DND-41 (cell line): ENCODE data around the gene DACT1.

ENCODE experiments used
- ATAC-seq: fragments of 200-7000 bp; cut with Tn5 transposase; 3 replicates; pipeline ENCODE4 v1.9.1; 2021; ENCODE audit warnings: low read depth; ENCODE audit not compliant: insufficient read depth
- DNase-seq: peaks from one replicate; pipeline ENCODE4 v3.0.0-alpha.2; 2020
- H2AFZ ChIP-seq: 2 replicates; pipeline ENCODE4 v1.6.0; 2012; ENCODE audit warnings: low read depth, low read length
- H3K27ac ChIP-seq: 2 replicates; pipeline ENCODE4 v1.5.1; 2012; ENCODE audit warnings: low read length, inconsistent platforms
- H3K27me3 ChIP-seq: fragments of 200-600 bp; sonication (generic); 2 replicates; pipeline ENCODE4 v1.6.0; 2012; ENCODE audit warnings: low read length, mild to moderate bottlenecking, inconsistent platforms; ENCODE audit not compliant: insufficient read depth, poor library complexity
- H3K36me3 ChIP-seq: 2 replicates; pipeline ENCODE4 v1.5.1; 2012; ENCODE audit warnings: low read length, inconsistent platforms; ENCODE audit not compliant: insufficient read depth
- H3K4me1 ChIP-seq: 2 replicates; pipeline ENCODE4 v1.5.1; 2012; ENCODE audit warnings: mild to moderate bottlenecking, low read length; ENCODE audit not compliant: insufficient read depth
- H3K4me2 ChIP-seq: 2 replicates; pipeline ENCODE4 v1.6.0; 2012; ENCODE audit warnings: mild to moderate bottlenecking, moderate library complexity, low read length, inconsistent platforms; ENCODE audit not compliant: insufficient read depth
- H3K4me3 ChIP-seq, 2 experiments: fragments of 200-600 bp in 1 of 2; shearing (Covaris generic) in 1 of 2; 2 replicates each; pipeline ENCODE4 v1.5.1; 2012 to 2016; ENCODE audit warnings: inconsistent platforms in 2 of 2, low read length in 2 of 2, mild to moderate bottlenecking in 2 of 2, low read depth in 1 of 2, moderate library complexity in 1 of 2
- H3K79me2 ChIP-seq: 2 replicates; pipeline ENCODE4 v1.6.0; 2012; ENCODE audit warnings: low read length, inconsistent platforms; ENCODE audit not compliant: insufficient read depth
- H3K9ac ChIP-seq: 2 replicates; pipeline ENCODE4 v1.6.0; 2012; ENCODE audit warnings: low read depth, mild to moderate bottlenecking, inconsistent platforms, low read length, moderate library complexity
- H3K9me3 ChIP-seq: 2 replicates; pipeline ENCODE4 v1.5.1; 2012; ENCODE audit warnings: low read length, moderate library complexity, mild to moderate bottlenecking, inconsistent platforms; ENCODE audit not compliant: insufficient read depth, severe bottlenecking
- H4K20me1 ChIP-seq: 2 replicates; pipeline ENCODE4 v1.6.0; 2012; ENCODE audit warnings: low read length; ENCODE audit not compliant: insufficient read depth
- CTCF ChIP-seq: IDR thresholded peaks from 2 replicates; pipeline ENCODE4 v1.5.1; 2012; ENCODE audit warnings: borderline replicate concordance, low read length, moderate library complexity, mild to moderate bottlenecking; ENCODE audit not compliant: poor library complexity, severe bottlenecking; ENCODE audit errors: extremely low read depth
- EZH2 ChIP-seq: IDR thresholded peaks from 3 replicates; pipeline ENCODE4 v1.6.1; 2012; ENCODE audit warnings: borderline replicate concordance, low read depth, mild to moderate bottlenecking, moderate library complexity, low read length, inconsistent platforms; ENCODE audit not compliant: severe bottlenecking

DACT1 gene

GRCh38 chr14:58639842-58640484, 2.2 kb downstream of the DACT1 start:
- H3K4me3 ChIP-seq, result no peak overlapping the region

GRCh38 chr14:58640959-58641358, 3.2 kb downstream of the DACT1 start:
- DNase-seq (no peak), ATAC-seq (no peak)
- Histone ChIP-seq H3K36me3 (no peaks in the 10 kb centered on the region), H3K27ac (no peak overlapping the region), H3K9ac (no peak overlapping the region), H3K4me1 (no peaks in the 10 kb centered on the region), H2AFZ (no peak overlapping the region), H3K4me3 (no peak overlapping the region), H3K79me2 (no peaks in the 10 kb centered on the region), H4K20me1 (no peaks in the 10 kb centered on the region), H3K27me3 (no peaks in the 10 kb centered on the region), H3K4me2 (no peak overlapping the region), H3K9me3 (no peaks in the 10 kb centered on the region)
- TF ChIP-seq EZH2, result no peak
- TF ChIP-seq CTCF, result no peak

More at GRCh38 chr14:58639842-58640484, 2.2 kb downstream of the DACT1 start:
- Histone ChIP-seq H3K4me1 (no peaks in the 10 kb centered on the region), H4K20me1 (no peaks in the 10 kb centered on the region), H3K9me3 (no peaks in the 10 kb centered on the region), H3K79me2 (no peaks in the 10 kb centered on the region), H2AFZ (no peak overlapping the region), H3K27ac (no peak overlapping the region), H3K36me3 (no peaks in the 10 kb centered on the region), H3K27me3 (no peaks in the 10 kb centered on the region), H3K9ac (no peak overlapping the region), H3K4me2 (no peak overlapping the region)
- no peak for DNase-seq
- no peak for ATAC-seq
- TF ChIP-seq EZH2 (no peak), CTCF (peak; percentile 47)

DNA sequence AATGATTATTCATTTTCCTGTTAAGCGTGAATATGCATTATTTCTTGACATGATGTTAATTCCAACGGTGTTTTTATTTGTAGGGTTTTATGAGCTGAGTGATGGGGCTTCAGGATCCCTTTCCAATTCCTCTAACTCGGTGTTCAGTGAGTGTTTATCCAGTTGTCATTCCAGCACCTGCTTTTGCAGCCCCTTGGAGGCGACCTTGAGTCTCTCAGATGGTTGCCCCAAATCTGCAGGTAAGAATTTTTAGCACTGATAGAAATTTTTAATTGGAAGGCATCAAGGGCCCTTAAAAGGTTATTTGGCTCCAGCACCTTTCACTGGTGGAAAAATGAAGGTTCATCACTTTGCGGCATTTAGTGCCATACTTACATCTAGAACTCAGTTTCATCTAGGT, 3.7 kb downstream of the DACT1 start:
- no peak for ATAC-seq
- Histone ChIP-seq H3K4me1 (no peaks in the 10 kb centered on the region), H3K9ac (no peak overlapping the region), H3K9me3 (no peaks in the 10 kb centered on the region), H3K27me3 (no peaks in the 10 kb centered on the region), H2AFZ (no peak overlapping the region), H3K27ac (no peak overlapping the region), H3K79me2 (no peaks in the 10 kb centered on the region), H3K36me3 (no peaks in the 10 kb centered on the region), H3K4me2 (no peak overlapping the region), H4K20me1 (no peaks in the 10 kb centered on the region), H3K4me3 (no peak overlapping the region)
- TF ChIP-seq CTCF, result no peak
- DNase-seq, result no peak

DNA sequence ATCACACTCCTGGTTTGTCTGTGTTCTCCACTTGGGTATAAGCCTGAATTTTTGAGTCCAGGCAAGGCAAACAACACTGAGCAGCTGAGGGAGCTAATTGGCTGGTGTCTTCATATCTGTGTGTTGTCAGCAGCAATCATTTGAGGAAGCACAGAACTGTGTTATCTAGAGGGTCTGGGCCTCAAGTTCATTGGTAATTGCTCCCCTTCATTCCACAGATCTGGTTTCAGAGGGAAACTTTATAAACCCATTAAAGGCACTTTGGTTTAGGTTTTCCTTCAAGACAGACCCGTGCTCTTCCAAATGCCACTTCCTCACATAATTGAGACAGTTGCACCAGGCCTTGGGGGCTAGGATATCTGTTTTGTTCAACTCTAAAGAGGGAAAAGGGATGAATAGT, 5.6 kb downstream of the DACT1 start:
- Histone ChIP-seq H2AFZ (no peak overlapping the region), H3K27ac (no peak overlapping the region), H3K36me3 (no peaks in the 10 kb centered on the region), H3K79me2 (no peaks in the 10 kb centered on the region), H3K4me2 (no peak overlapping the region), H3K4me1 (no peaks in the 10 kb centered on the region), H3K9ac (no peak overlapping the region), H3K27me3 (no peaks in the 10 kb centered on the region), H4K20me1 (no peaks in the 10 kb centered on the region), H3K4me3 (no peak overlapping the region), H3K9me3 (no peaks in the 10 kb centered on the region)
- no peak for ATAC-seq
- no peak for TF ChIP-seq EZH2
- TF ChIP-seq CTCF, result no peak
- DNase-seq, result no peak
